Thyroid gland (tissue), 4 donors: ENCODE results near the gene FCAR.

Experiments used
- POLR2A ChIP-seq, 2 donors: fragments of 450-650 bp; IDR thresholded peaks; one replicate each; pipeline ENCODE4 v1.6.1; 2017; ENCODE audit warnings: antibody characterized with exemption in 2 of 2, mild to moderate bottlenecking in 2 of 2, moderate library complexity in 1 of 2
- TF ChIP-seq, protein P1 (sequence below), 6 experiments: fragments of 200-600 bp in 3 of 6; fragments of 450-650 bp in 3 of 6; sonication (generic) in 3 of 6; IDR thresholded peaks; one replicate each; pipeline ENCODE4 v1.5.1; 2016 to 2019; ENCODE audit warnings: antibody characterized with exemption in 6 of 6, mild to moderate bottlenecking in 2 of 6, inconsistent platforms in 1 of 6, moderate library complexity in 1 of 6

DNA sequence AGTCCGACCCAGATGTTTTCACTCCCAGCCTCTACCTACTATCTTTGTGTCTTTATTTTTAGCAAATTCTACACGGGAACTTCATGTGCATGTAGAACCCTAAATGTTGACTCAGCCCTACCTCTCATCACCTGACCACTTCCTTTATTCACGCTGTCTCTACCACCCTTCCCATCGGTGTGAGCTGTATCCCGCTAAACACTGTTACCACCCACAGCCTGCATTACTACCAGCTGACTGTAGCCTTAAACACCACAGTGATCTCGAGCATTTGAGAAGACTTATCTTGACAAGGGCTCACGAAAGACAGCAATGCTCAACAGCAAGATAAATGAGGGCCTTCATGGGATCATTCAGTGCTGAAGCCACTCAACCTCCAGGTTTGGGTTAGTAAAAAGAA is 47.0 kb downstream of the FCAR start:
- TF ChIP-seq, protein P1, sequence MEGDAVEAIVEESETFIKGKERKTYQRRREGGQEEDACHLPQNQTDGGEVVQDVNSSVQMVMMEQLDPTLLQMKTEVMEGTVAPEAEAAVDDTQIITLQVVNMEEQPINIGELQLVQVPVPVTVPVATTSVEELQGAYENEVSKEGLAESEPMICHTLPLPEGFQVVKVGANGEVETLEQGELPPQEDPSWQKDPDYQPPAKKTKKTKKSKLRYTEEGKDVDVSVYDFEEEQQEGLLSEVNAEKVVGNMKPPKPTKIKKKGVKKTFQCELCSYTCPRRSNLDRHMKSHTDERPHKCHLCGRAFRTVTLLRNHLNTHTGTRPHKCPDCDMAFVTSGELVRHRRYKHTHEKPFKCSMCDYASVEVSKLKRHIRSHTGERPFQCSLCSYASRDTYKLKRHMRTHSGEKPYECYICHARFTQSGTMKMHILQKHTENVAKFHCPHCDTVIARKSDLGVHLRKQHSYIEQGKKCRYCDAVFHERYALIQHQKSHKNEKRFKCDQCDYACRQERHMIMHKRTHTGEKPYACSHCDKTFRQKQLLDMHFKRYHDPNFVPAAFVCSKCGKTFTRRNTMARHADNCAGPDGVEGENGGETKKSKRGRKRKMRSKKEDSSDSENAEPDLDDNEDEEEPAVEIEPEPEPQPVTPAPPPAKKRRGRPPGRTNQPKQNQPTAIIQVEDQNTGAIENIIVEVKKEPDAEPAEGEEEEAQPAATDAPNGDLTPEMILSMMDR (IDR thresholded peaks at IDR 0.05) = no peak
- TF ChIP-seq POLR2A (IDR thresholded peaks at IDR 0.05) = no peak
